GM10248 (cell line): ENCODE measurements around the gene PSMB11.

Source experiments
- CTCF ChIA-PET: fragments of 300-600 bp; sonication (Branson Sonifier 250); formaldehyde crosslinking; extraction: SDS; loops from one replicate; lab custom pipeline; 2021; ENCODE audit warnings: antibody characterized with exemption; lab: Yijun Ruan, JAX
- POLR2A ChIA-PET: fragments of 350-650 bp; sonication (Branson Sonifier 250); formaldehyde crosslinking; extraction: SDS; loops from one replicate; lab custom pipeline; 2020; ENCODE audit warnings: antibody characterized with exemption; lab: Yijun Ruan, JAX
- DNase-seq: peaks from one replicate; pipeline ENCODE4 v3.0.0; 2012; ENCODE audit errors: extremely low spot score
- TF ChIP-seq, protein P1 (sequence below): IDR thresholded peaks from 2 replicates; pipeline ENCODE4 v1.5.1; 2012; ENCODE audit warnings: mild to moderate bottlenecking, low read depth; ENCODE audit errors: extremely low read depth, missing control alignments, control extremely low read depth

Gene PSMB11, protein sequence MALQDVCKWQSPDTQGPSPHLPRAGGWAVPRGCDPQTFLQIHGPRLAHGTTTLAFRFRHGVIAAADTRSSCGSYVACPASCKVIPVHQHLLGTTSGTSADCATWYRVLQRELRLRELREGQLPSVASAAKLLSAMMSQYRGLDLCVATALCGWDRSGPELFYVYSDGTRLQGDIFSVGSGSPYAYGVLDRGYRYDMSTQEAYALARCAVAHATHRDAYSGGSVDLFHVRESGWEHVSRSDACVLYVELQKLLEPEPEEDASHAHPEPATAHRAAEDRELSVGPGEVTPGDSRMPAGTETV

DNA sequence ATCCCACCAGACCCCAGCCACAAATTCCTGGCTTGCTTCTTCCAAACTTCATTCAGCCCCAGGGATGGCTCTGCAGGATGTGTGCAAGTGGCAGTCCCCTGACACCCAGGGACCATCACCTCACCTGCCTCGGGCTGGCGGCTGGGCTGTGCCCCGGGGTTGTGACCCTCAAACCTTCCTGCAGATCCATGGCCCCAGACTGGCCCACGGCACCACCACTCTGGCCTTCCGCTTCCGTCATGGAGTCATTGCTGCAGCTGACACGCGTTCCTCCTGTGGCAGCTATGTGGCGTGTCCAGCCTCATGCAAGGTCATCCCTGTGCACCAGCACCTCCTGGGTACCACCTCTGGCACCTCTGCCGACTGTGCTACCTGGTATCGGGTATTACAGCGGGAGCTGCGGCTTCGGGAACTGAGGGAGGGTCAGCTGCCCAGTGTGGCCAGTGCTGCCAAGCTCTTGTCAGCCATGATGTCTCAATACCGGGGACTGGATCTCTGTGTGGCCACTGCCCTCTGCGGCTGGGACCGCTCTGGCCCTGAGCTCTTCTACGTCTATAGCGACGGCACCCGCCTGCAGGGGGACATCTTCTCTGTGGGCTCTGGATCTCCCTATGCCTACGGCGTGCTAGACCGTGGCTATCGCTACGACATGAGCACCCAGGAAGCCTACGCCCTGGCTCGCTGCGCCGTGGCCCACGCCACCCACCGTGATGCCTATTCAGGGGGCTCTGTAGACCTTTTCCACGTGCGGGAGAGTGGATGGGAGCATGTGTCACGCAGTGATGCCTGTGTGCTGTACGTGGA lies at the start of gene PSMB11:
Gene PSMB11 (plus strand): TSS at position 51 of the 804 bp plus-strand sequence. CDS start 14 bp downstream, at position 65.
- ChIA-PET CTCF (interaction anchor here (1.0 to 11.4 kb wide), 6 partner anchors 14 to 55 kb away, joined by 3 to 106 read pairs (median 12); partner anchors contain the start of gene CDH24), POLR2A (no interaction called here)
- TF ChIP-seq, protein P1, sequence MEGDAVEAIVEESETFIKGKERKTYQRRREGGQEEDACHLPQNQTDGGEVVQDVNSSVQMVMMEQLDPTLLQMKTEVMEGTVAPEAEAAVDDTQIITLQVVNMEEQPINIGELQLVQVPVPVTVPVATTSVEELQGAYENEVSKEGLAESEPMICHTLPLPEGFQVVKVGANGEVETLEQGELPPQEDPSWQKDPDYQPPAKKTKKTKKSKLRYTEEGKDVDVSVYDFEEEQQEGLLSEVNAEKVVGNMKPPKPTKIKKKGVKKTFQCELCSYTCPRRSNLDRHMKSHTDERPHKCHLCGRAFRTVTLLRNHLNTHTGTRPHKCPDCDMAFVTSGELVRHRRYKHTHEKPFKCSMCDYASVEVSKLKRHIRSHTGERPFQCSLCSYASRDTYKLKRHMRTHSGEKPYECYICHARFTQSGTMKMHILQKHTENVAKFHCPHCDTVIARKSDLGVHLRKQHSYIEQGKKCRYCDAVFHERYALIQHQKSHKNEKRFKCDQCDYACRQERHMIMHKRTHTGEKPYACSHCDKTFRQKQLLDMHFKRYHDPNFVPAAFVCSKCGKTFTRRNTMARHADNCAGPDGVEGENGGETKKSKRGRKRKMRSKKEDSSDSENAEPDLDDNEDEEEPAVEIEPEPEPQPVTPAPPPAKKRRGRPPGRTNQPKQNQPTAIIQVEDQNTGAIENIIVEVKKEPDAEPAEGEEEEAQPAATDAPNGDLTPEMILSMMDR, result no peak
- no peak for DNase-seq

DNA sequence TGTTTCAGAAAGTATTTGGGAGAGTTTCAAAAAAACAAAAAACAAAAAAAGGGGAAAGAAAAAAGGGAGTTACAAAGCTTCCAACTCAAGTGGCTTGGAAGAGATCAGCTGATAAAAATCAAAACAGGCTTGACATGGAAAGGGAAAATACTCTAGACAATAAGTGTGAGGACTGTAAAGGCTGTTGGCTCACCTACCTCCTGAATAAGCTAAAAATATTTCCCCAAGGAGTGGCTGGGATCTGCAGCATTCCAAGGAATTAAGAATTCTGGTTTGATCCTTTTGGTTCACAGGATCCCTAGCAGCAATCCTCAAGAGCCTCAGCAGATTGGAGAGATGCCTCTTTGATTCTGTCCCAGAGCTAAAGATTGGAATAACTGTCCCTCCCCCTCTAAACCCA lies 48.5 kb upstream of the PSMB11 start:
- ChIA-PET CTCF (interaction anchor here (0.9 to 18.9 kb wide), 10 partner anchors 9 to 116 kb away, joined by 3 to 834 read pairs (median 32); partner anchors contain the start of genes AJUBA, CDH24, HAUS4 and PRMT5), POLR2A (no interaction called here)
- TF ChIP-seq, protein P1, result no peak
- no peak for DNase-seq

DNA sequence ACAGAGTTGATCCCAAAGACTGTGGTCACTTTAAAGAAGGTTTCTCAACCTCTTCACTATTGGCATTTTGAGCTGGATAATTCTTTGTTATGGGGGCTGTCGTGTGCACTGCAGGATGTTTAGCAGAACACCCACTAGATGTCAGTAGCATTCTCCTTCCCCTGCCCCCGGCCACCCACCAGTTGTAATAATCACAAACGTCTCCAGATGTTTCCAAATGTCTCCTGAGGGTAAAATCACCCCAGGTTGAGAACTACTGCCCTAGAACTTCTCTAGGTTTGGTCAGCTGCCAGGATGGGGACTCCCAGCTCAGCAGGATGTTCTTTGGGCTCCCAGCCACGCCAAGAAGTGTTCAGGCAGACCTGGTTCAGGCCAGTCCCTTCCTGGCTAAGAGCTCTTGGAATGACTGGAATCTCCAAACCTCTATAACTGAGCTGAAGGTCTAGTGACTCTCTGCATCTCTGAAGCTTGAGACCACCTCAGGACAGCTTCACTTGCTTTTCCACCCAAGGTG lies 47.2 kb upstream of the PSMB11 start:
- peak; percentile 45 for DNase-seq
- TF ChIP-seq, protein P1, result peak; percentile 63
- ChIA-PET POLR2A (interaction anchor here (0.6 to 1.1 kb wide), 2 partner anchors 12 to 1228 kb away, joined by 3 to 6 read pairs; no protein-coding TSS in a partner anchor), CTCF (interaction anchor here (0.8 to 18.9 kb wide), 25 partner anchors 10 to 165 kb away, joined by 3 to 834 read pairs (median 7); partner anchors contain the start of genes ACIN1, AJUBA, C14orf119 and CDH24)

DNA sequence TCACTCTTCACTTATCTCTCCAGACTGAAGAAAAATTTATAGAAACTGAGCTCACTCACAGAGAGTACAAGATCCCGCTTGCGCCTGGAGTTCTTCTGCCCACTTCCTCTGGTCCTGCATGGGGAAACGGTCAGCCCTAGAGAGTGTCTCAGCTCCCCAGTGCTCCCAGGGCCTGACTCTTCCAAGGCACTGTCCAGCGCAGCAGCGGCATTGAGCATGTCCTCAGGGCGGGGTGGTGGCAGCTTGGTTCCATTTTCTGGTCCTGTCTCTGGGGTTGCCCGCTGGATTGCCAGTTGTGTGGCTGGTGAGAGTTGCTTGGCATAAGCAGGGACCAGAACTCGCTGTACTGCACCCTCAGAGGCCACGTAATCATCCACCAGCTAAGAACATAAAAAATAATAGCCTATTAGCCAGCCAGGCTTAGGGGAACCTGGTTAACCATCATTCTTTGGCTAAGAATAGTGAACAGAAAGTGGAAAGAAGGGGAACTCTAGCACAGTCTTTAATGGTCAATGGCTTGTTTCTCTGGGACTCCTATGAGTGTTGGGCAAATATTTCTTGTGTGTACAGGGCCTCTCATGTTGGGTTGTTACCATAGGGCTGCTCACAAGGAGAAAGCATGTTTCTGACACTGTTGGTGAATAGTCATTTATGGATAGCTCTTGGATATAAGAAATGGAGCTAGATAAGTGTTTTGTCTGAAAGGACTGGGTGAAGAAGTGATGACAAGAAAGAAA lies 46.0 kb upstream of the PSMB11 start:
- TF ChIP-seq, protein P1, result no peak

DNA sequence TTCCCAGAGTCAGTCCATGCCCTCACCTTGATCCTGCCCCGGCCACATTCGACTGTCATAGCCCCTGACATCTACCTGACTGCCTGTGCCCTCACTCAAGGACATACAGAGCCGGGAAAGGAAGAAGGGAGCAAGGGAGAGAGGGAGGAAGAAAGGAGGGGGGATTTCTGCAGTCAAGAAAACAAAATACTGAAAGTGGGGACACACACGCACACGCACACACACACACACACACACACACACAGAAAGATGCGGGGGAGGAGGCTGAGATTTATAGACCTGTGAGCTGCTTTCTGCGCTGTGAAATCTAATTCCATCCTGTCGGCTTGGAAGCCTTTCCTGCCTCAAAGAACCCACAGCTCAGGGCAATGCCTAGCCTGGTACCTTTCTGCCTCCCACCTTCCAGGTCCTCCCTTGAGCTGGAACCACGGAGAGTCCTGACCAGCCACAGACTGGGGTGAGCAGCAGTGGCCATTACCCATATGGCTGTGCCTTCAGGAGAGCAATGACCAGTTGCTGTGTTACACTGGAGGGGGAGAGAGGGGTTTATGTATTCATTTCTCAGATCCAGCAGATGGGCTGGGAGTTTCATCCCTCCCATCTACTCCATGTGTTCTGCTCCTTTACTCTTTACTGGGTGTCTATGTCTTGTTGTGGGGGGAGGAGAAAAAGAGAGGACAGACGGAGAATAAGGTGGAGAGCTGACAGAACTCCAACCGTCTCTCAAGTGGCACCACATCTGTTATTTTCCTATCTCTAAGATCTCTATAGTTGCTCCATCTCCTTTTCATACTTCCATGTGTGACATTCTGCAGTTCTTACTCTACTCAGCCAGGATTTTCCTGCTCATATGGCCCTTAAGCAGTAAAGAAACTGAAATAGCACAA lies 45.0 kb upstream of the PSMB11 start:
- TF ChIP-seq, protein P1, result no peak
- no peak for DNase-seq
- ChIA-PET POLR2A (interaction anchor here (1.5 kb wide), 1 partner anchor 10 kb away, joined by 4 read pairs; no protein-coding TSS in a partner anchor), CTCF (interaction anchor here (0.9 to 18.9 kb wide), 8 partner anchors 8 to 60 kb away, joined by 3 to 834 read pairs (median 49); partner anchors contain the start of genes AJUBA, CDH24, PSMB11 and PSMB5)

More for the DNA sequence above, 46.0 kb upstream of the PSMB11 start:
- ChIA-PET POLR2A (interaction anchor here (0.6 to 1.5 kb wide), 3 partner anchors 11 to 174 kb away, joined by 3 to 5 read pairs (median 4); no protein-coding TSS in a partner anchor), CTCF (interaction anchor here (0.9 to 18.9 kb wide), 15 partner anchors 9 to 113 kb away, joined by 3 to 834 read pairs (median 13); partner anchors contain the start of genes AJUBA, CDH24, PRMT5 and PSMB11)
- no peak for DNase-seq
